Mucosa of gallbladder (tissue), 1 donor: ENCODE measurements around the gene RRH. TPM values are rescaled to one million over a fixed set of nuclear protein-coding genes. Genes with fewer than 3 reads are reported as not detected.

Source experiments
- DNase-seq: peaks from one replicate; pipeline ENCODE4 v3.0.0-alpha.2; 2020; ENCODE audit warnings: low spot score
- total RNA-seq: library from RNA; stranded (reverse); gene quantifications from one replicate; pipeline ENCODE4 v1.2.1, GENCODE V29; 2021
- donor health status: DM: no; HTN: no; CAD: no.

RRH gene
- total RNA-seq, 1 donor from 2014 or later = 0.23 TPM

DNA sequence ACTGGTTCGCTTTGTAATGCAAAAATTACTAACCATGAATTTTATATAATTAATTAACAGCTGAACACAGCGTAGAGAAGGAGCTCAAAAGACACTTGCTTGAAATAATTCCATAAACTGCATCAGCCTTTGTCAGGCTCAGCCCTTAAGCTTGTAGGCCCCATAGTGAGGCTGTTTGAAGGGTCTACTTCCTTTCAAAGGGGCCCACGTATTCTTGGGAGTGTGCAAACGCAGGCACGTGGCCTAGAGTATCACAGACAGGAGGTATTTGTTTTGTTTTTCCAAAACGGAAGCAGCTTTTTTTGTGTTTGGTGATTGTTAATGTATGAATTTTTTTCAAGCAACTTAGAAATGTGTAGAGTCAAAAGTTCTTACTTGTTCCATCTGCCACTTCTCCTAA, 59.3 kb downstream of the RRH start:
- DNase-seq = no peak

- no peak for DNase-seq
These were observed 62.3 kb downstream of the RRH start for GRCh38 chr4:109890076-109890475.

Other genes starting within 250 kb of the RRH start
- 33.7 TPM for gene CASP6, start 124.5 kb upstream of the RRH start, total RNA-seq
- gene PLA2G12A, start 97.9 kb upstream of the RRH start, total RNA-seq = 35.0 TPM
- 60.9 TPM for gene CFI, start 26.0 kb upstream of the RRH start, total RNA-seq
- gene GAR1, start 12.2 kb upstream of the RRH start, total RNA-seq = 10.0 TPM
- 0.23 TPM for gene LRIT3, start 20.1 kb downstream of the RRH start, total RNA-seq
- gene EGF, start 84.9 kb downstream of the RRH start, total RNA-seq = 1.6 TPM